GM21786 (cell line): ENCODE measurements around the gene VASH1.

Experiments
- ATAC-seq: cut with Tn5 transposase; IDR thresholded peaks from one replicate; pipeline ENCODE4 v1.9.1; 2021; ENCODE audit not compliant: unreplicated experiment

The VASH1 gene

GRCh38 chr14:76770521-76771436 is 9.5 kb downstream of the VASH1 start:
- ATAC-seq: no peak

- ATAC-seq: no peak
These were observed 10.2 kb downstream of the VASH1 start for GRCh38 chr14:76771437-76771980.

DNA sequence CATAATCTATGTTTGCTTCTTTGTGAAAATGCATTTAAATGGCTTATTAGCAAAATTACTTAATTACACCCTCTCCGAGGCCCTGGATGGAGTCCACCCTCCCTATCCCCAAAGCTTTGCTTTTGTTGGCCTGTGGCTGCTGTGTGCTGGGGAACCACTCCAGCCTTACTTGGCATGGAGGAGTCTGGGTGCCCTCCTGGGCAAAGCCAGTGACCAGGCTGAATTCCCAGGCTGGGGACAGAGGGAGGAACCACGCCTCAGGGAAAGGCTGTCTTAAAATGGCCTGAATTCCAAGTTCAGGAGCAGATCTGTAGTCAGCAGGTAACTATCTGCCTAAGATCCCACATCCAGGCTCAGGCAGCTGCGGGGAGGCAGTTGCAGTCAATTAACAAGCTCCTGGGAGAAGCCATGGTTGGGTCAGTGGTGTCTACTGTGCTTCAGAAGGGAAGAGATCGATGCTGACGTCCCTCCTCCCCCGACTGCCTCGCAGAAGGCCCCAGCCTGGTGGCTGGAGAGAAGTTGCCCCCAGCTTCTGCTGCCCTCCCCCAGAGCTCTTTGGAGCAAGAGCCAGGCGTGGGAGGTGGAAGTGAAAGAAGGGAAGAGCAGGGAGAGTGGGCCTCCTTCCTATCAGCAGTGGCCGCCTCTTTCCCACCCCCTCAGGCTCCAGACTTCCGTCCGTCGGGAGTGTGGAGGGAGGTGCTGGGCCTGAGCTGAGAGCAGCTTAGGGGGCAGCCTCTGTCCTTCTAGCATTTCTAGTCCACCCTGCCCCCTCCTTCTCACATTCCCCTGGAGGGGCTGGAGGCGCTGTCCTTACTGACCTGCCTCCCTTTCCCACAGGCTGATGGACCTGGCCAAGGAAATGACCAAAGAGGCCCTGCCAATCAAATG is 11.3 kb downstream of the VASH1 start:
- ATAC-seq: no peak

DNA sequence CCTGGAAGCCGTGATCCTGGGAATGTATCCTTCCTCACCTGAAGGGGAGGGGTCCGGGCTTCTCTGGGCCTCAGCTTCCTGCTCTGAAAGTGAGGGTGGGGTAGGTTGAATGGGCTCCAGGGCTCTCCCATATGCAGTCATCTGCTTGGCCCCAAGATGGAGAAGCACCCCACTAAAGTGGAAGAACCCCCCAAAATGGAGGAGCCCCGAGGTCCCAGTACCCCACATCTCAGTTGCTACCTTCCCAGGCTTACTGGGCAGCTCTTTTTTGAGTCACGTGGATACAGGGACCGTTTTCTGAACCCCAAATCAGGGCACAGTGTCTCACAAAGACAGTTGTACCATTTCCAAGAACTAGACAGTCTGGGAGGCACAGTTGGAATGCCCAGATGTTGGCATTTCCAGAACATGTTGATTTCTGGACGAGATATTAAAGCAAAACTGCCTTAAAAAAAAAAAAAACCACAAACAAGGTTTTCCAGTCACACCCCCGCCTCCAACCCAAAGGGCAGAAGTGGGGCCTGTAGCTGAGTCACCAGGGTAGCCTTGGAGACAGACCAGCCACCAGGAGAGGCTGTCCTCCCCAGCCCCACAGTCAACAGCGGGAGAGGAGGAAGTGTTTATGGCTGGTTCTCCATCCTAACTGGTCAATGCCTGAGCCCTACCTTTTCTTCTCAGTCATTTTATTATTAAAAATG is 12.1 kb downstream of the VASH1 start:
- no peak for ATAC-seq

DNA sequence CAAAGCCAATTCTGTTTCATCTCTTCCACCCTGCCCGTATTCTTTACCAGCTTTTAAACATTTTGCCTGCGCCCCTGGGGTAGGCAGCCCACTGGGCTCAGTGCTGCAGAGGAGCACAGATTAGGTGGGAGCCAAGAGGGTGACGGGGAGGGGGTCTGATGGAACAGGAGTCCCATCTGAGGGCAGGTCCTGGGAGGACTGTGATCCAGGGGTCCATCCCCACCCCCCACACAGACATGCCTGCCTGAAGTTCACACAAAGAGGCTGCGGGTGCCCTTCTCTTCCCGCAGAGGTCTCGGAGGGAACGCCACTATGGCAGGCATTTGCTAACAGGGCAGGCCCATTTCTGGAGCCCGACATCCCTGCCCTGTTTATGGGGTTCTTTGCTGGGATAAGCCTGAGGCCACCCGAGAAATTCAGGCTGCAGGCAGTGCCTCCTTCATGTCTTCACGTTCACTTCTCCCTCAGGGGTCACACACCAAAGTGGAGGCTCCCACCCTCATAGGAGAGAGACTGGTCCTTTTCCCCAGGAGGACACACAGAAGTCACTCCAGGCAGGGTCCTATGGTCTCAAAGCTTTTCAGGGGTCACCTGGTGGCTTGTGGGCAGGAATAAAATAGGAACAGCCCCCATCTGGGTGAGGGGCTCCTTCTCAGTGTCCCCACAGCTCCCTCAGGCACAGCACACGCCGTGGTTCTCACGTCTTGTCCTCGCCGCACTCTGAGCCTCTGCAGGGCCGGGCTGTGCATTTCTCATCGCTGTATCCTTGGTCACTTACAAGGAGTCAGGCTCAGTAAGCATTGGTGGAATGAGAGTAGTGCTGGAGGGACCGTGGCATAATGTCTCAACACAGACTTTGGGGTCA is 12.9 kb downstream of the VASH1 start:
- ATAC-seq: no peak

DNA sequence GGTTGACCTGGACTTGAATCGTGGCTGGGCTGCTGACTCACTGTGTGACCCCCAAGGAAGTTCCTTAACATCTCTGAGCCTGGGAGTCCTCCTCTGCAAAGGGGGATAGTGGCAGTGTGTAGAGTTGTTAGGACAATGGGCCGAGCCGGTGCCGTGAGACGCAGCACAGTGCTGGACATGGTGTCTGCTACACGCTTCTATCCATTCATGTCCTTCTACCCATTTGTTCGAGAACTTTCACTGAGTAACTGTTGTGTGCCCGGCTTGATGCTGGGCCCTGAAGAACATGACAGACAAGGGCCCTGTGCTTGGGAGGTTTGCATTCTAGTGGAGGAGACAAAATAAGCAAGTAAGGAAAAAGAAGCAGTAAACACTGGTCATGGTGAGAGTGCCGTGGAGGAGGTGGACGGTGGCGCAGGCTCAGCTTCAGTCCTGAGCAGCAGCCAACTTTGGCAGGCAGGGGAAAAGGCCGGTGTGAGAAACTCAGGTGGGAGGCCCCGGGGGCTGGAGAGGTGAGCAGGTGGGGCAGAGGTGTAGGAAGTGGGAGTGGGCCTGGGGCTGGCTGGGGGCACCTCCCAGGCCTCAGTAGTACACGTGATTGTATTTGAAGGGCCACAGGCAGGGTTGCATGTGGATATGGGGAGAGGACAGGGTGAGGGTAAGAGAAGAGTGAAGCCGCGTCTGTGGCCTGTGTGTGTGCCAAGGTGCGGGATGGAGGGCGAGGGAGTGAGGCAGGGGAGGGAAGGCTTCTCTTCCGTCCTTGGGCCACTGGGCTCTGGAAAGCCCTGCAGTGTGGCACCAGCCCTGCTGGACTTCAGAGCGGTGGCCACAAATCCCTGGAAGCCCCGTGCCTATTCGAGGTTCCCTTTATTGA is 13.8 kb downstream of the VASH1 start:
- no peak for ATAC-seq

GRCh38 chr14:76775695-76776427 is 14.6 kb downstream of the VASH1 start:
- ATAC-seq: no peak

GRCh38 chr14:76776428-76777251 is 15.4 kb downstream of the VASH1 start:
- no peak for ATAC-seq

DNA sequence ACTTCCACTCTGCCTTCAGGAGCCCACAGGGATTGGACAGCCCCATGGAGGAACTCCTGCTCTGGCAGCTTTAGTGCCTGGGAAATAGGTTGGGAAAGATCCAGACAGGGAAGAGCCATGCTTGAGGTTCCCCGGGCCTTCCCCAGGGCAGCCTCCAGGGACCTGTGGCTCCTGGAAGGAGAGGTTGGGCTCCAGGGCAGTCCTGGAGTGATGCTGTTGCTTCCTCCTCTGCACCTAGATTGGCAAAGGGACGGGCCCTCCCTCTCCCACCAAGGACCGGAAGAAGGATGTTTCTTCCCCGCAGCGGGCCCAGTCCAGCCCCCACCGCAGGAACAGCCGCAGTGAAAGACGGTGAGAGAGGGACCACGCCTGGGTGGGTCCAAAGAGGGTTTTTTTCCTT is 16.5 kb downstream of the VASH1 start:
- ATAC-seq: no peak

DNA sequence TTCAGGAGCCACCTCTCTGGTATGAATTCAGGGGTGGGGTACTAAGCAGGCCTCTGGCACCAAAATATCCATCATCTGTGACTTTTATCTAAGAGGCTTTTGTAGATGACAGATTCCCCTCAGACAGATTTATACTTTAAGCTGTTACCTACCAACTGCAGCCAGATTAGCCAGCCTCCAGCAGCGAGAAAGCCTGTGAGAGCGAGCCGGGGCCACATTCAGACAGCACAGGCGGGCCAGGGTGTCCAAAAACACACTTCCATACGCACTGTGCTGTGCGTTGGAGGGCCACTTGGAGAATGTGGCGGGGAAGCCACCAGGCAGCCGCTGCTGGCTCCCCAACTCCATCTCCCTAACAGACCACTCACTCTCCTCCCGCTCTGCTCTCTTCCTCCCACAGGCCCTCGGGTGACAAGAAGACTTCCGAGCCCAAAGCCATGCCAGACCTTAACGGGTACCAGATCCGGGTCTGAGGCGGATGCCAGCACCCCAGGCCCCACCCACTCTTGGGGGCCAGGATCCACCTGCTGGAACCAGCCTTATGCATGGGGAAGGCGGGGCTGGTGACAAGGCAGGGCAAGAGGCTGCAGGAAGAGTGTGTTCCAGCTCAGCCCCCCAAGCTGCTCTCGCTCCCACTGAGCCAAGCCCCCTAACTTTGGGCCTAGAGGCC is 17.4 kb downstream of the VASH1 start:
- no peak for ATAC-seq

GRCh38 chr14:76779221-76780057 is 18.2 kb downstream of the VASH1 start:
- ATAC-seq: no peak

- no peak for ATAC-seq
These were observed 18.7 kb downstream of the VASH1 start for GRCh38 chr14:76780058-76780345.

GRCh38 chr14:76780360-76780759 is 19.1 kb downstream of the VASH1 start:
- no peak for ATAC-seq

GRCh38 chr14:76780875-76781647 is 19.8 kb downstream of the VASH1 start:
- ATAC-seq: no peak

GRCh38 chr14:76781648-76782051 is 20.4 kb downstream of the VASH1 start:
- ATAC-seq: no peak
